ENCODE measurements around the gene C10orf105. TPM values are rescaled to one million over a fixed set of nuclear protein-coding genes. Genes with fewer than 3 reads are reported as not detected.
A peak's percentile ranks its signal among the peaks of the same experiment; 100 is the strongest.

The C10orf105 gene
- total and polyA plus RNA-seq, 12 donors, result 0.03 to 0.16 (median 0.07) TPM; not detected in 5

- ATAC-seq, result peak; percentile 32 to 57 (median 42)
- peak; percentile 50 to 71 for DNase-seq
- peaks cover 3 to 33% (median 28%) of the 10 kb centered on the region in 9 donors for H3K4me1 ChIP-seq
- WGBS, 2 donors, result 17% methylated on average over 10 of the region's 10 CpGs
- no peak overlapping the region for H3K27ac ChIP-seq
- no peak overlapping the region for H3K4me3 ChIP-seq
- TF ChIP-seq, protein P1, sequence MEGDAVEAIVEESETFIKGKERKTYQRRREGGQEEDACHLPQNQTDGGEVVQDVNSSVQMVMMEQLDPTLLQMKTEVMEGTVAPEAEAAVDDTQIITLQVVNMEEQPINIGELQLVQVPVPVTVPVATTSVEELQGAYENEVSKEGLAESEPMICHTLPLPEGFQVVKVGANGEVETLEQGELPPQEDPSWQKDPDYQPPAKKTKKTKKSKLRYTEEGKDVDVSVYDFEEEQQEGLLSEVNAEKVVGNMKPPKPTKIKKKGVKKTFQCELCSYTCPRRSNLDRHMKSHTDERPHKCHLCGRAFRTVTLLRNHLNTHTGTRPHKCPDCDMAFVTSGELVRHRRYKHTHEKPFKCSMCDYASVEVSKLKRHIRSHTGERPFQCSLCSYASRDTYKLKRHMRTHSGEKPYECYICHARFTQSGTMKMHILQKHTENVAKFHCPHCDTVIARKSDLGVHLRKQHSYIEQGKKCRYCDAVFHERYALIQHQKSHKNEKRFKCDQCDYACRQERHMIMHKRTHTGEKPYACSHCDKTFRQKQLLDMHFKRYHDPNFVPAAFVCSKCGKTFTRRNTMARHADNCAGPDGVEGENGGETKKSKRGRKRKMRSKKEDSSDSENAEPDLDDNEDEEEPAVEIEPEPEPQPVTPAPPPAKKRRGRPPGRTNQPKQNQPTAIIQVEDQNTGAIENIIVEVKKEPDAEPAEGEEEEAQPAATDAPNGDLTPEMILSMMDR (IDR thresholded peaks at IDR 0.05), result peak; percentile 64 to 96 (median 90)
- no peaks in the 10 kb centered on the region for H3K36me3 ChIP-seq
- intact Hi-C loops (cut with DNase I), result loop anchor here (2.0 to 10.0 kb wide), 8 partner anchors 311 to 396 kb away; partner anchors contain the start of genes SLC29A3 (in 8 of the 10) and CDH23 (in 4 of the 10)
- H3K27me3 ChIP-seq, result no peaks in the 10 kb centered on the region
- H3K9me3 ChIP-seq, result no peaks in the 10 kb centered on the region
Observed at GRCh38 chr10:71708301-71708703, 11.3 kb downstream of the C10orf105 start.

DNA sequence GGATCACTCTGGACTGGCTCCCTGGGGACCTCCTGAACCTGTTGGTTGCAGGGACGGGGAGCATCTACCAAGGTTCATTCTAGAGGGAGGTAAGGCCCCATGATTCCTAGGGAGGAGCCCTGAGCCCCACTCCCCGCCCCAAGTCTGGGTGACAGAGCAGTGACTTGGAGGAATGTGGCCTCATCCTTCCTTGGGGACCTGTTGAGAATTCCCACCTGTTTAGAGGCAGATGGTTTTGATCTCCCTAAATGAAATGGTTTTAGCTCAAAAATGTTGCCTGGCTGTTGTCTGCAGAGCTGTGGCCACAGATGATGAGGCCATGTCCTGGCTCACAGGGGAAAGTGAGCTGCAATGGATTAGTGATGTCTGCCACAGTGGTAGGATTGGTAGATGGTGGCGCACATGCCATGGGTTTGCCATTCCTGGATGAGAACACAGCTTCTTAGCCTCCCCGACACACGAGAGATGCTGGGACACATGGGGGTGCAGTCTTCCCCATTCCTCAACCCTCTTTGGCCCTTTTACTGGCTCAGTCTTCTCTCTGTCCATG is 12.3 kb downstream of the C10orf105 start:
- WGBS, 2 donors, result 96% methylated on average over 5 of the region's 5 CpGs
- H3K36me3 ChIP-seq, result no peaks in the 10 kb centered on the region
- TF ChIP-seq, protein P1 (IDR thresholded peaks at IDR 0.05), result no peak
- ATAC-seq, result no peak
- H3K4me3 ChIP-seq, result no peak overlapping the region
- H3K4me1 ChIP-seq, result peaks cover 0 to 23% (median 18%) of the 10 kb centered on the region in 9 donors
- H3K27ac ChIP-seq, result no peak overlapping the region
- DNase-seq, result no peak
- H3K27me3 ChIP-seq, result no peaks in the 10 kb centered on the region
- H3K9me3 ChIP-seq, result no peaks in the 10 kb centered on the region
- intact Hi-C loops (cut with DNase I), result loop anchor here (5.0 to 10.0 kb wide), 7 partner anchors 310 to 395 kb away; partner anchors contain the start of genes SLC29A3 (in 8 of the 10) and CDH23 (in 3 of the 10)

- WGBS, 2 donors, result 96% methylated on average over 35 of the region's 35 CpGs
- H3K27ac ChIP-seq, result no peak overlapping the region
- no peak for ATAC-seq
Observed at GRCh38 chr10:71706216-71707121, 13.1 kb downstream of the C10orf105 start.

DNA sequence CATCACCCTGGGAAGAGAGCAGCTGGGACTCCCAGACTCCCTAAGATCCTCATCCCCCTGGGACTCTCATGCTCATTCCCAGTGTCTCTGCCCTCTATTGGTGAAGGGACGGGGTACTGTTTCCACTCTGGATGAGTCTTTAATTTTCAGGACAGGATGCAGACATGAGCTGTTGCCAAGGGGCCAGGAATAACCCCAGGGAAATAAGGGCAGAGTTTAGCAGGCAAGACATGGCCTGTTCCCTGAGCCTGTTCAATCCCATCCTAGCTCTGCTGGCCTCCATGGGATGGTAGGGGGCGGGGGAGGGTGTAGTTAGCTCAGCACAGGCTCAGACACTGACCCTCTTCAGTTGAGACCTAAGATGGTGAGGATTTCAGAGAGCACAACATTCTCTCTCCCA is 14.0 kb downstream of the C10orf105 start:
- Histone ChIP-seq H3K27me3 (no peaks in the 10 kb centered on the region), H3K4me3 (no peak overlapping the region), H3K27ac (peak overlapping the region in 1 of 10 donors; percentile 0), H3K9me3 (no peaks in the 10 kb centered on the region), H3K36me3 (no peaks in the 10 kb centered on the region), H3K4me1 (peaks cover 0 to 31% (median 21%) of the 10 kb centered on the region in 9 donors)
- WGBS, 2 donors, result 66 to 77% methylated on average over 2 of the region's 2 CpGs
- DNase-seq (no peak), ATAC-seq (no peak)
- TF ChIP-seq, protein P1 (IDR thresholded peaks at IDR 0.05), result peak in 1 of 9 donors; percentile 15
- intact Hi-C loops (cut with DNase I), result loop anchor here (5.0 to 10.0 kb wide), 7 partner anchors 308 to 393 kb away; partner anchors contain the start of genes SLC29A3 (in 8 of the 10) and CDH23 (in 3 of the 10)

More at GRCh38 chr10:71706216-71707121, 13.1 kb downstream of the C10orf105 start:
- intact Hi-C loops (cut with DNase I), result loop anchor here (5.0 to 10.0 kb wide), 7 partner anchors 309 to 394 kb away; partner anchors contain the start of genes SLC29A3 (in 8 of the 10) and CDH23 (in 3 of the 10)
- peaks cover 0 to 23% (median 16%) of the 10 kb centered on the region in 9 donors for H3K4me1 ChIP-seq
- H3K36me3 ChIP-seq, result no peaks in the 10 kb centered on the region
- no peaks in the 10 kb centered on the region for H3K9me3 ChIP-seq
- no peak for DNase-seq
- no peaks in the 10 kb centered on the region for H3K27me3 ChIP-seq
- TF ChIP-seq, protein P1 (IDR thresholded peaks at IDR 0.05), result no peak
- no peak overlapping the region for H3K4me3 ChIP-seq

Measured in heart right ventricle (tissue), 16 donors.